Stimulated activated naive B cell treated with anti-CD40 and anti-IgM and Interleukin-4, amounts not matched to agents 10 μg/mL and 1 μg/mL and 100 μg/mL, for 72 hours (primary cell): ENCODE measurements around the gene RPRD1B.

ENCODE experiments used
- ATAC-seq, 2 donors: fragments of 150-1000 bp; cut with Tn5 transposase; replicated peaks; 2 replicates each; pipeline ENCODE4 v1.10.0; 2021; ENCODE audit warnings: moderate library complexity in 1 of 2
- DNase-seq: peaks from one replicate; pipeline ENCODE4 v3.0.0; 2021
- H3K27ac Mint-ChIP-seq: one replicate; pipeline ENCODE4 v1.8.0; 2022; ENCODE audit warnings: mild to moderate bottlenecking, mixed read lengths
- H3K27me3 Mint-ChIP-seq, 2 donors: one replicate each; pipeline ENCODE4 v1.8.0; 2022; ENCODE audit warnings: mixed read lengths in 2 of 2
- H3K36me3 Mint-ChIP-seq, 2 donors: one replicate each; pipeline ENCODE4 v1.8.0; 2022; ENCODE audit warnings: mixed read lengths in 2 of 2, mild to moderate bottlenecking in 1 of 2
- H3K4me1 Mint-ChIP-seq, 2 donors: one replicate each; pipeline ENCODE4 v1.8.0; 2022; ENCODE audit warnings: mixed read lengths in 2 of 2, mild to moderate bottlenecking in 1 of 2
- H3K4me3 Mint-ChIP-seq, 2 donors: one replicate each; pipeline ENCODE4 v1.8.0; 2022; ENCODE audit warnings: mild to moderate bottlenecking in 2 of 2, mixed read lengths in 2 of 2, moderate library complexity in 1 of 2
- H3K9me3 Mint-ChIP-seq, 2 donors: one replicate each; pipeline ENCODE4 v1.8.0; 2022; ENCODE audit warnings: mixed read lengths in 2 of 2, mild to moderate bottlenecking in 1 of 2

Gene RPRD1B

GRCh38 chr20:38127920-38128528 lies 94.5 kb downstream of the RPRD1B start:
- H3K9me3 Mint-ChIP-seq: no peaks in the 10 kb centered on the region
- H3K27me3 Mint-ChIP-seq: peaks cover 0 to 6% of the 10 kb centered on the region in 2 donors
- H3K4me3 Mint-ChIP-seq: no peak overlapping the region
- no peak for DNase-seq
- H3K36me3 Mint-ChIP-seq: no peaks in the 10 kb centered on the region
- H3K27ac Mint-ChIP-seq: no peak overlapping the region
- H3K4me1 Mint-ChIP-seq: no peaks in the 10 kb centered on the region
- ATAC-seq: no peak

GRCh38 chr20:38128691-38129090 lies 95.1 kb downstream of the RPRD1B start:
- DNase-seq (no peak), ATAC-seq (no peak)
- Mint-ChIP-seq H3K4me3 (no peak overlapping the region), H3K9me3 (no peaks in the 10 kb centered on the region), H3K36me3 (no peaks in the 10 kb centered on the region), H3K4me1 (no peaks in the 10 kb centered on the region), H3K27ac (no peak overlapping the region), H3K27me3 (peaks cover 0 to 6% of the 10 kb centered on the region in 2 donors)

- no peak for ATAC-seq
Observed at GRCh38 chr20:38129248-38129865, 95.8 kb downstream of the RPRD1B start.

GRCh38 chr20:38129893-38130609 lies 96.5 kb downstream of the RPRD1B start:
- no peaks in the 10 kb centered on the region for H3K36me3 Mint-ChIP-seq
- ATAC-seq (no peak), DNase-seq (no peak)
- no peaks in the 10 kb centered on the region for H3K9me3 Mint-ChIP-seq
- peaks cover 1 to 6% of the 10 kb centered on the region in 2 donors for H3K4me1 Mint-ChIP-seq
- H3K27me3 Mint-ChIP-seq: peaks cover 0 to 6% of the 10 kb centered on the region in 2 donors
- H3K27ac Mint-ChIP-seq: no peak overlapping the region
- H3K4me3 Mint-ChIP-seq: no peak overlapping the region

More at GRCh38 chr20:38129248-38129865, 95.8 kb downstream of the RPRD1B start:
- DNase-seq: no peak
- H3K27me3 Mint-ChIP-seq: peaks cover 0 to 6% of the 10 kb centered on the region in 2 donors
- H3K4me1 Mint-ChIP-seq: peaks cover 0 to 2% of the 10 kb centered on the region in 2 donors
- H3K36me3 Mint-ChIP-seq: no peaks in the 10 kb centered on the region
- no peaks in the 10 kb centered on the region for H3K9me3 Mint-ChIP-seq
- no peak overlapping the region for H3K27ac Mint-ChIP-seq
- no peak overlapping the region for H3K4me3 Mint-ChIP-seq

GRCh38 chr20:38130687-38131587 lies 97.4 kb downstream of the RPRD1B start:
- no peak overlapping the region for H3K27ac Mint-ChIP-seq
- DNase-seq (no peak), ATAC-seq (no peak)
- H3K27me3 Mint-ChIP-seq: peaks cover 0 to 6% of the 10 kb centered on the region in 2 donors
- peaks cover 1 to 6% of the 10 kb centered on the region in 2 donors for H3K4me1 Mint-ChIP-seq
- no peaks in the 10 kb centered on the region for H3K9me3 Mint-ChIP-seq
- no peaks in the 10 kb centered on the region for H3K36me3 Mint-ChIP-seq
- no peak overlapping the region for H3K4me3 Mint-ChIP-seq

GRCh38 chr20:38131588-38132121 lies 98.1 kb downstream of the RPRD1B start:
- peaks cover 0 to 6% of the 10 kb centered on the region in 2 donors for H3K27me3 Mint-ChIP-seq
- ATAC-seq (no peak), DNase-seq (no peak)
- peaks cover 1 to 6% of the 10 kb centered on the region in 2 donors for H3K4me1 Mint-ChIP-seq
- no peaks in the 10 kb centered on the region for H3K36me3 Mint-ChIP-seq
- H3K9me3 Mint-ChIP-seq: no peaks in the 10 kb centered on the region
- no peak overlapping the region for H3K27ac Mint-ChIP-seq
- no peak overlapping the region for H3K4me3 Mint-ChIP-seq

GRCh38 chr20:38132156-38132909 lies 98.8 kb downstream of the RPRD1B start:
- no peaks in the 10 kb centered on the region for H3K9me3 Mint-ChIP-seq
- ATAC-seq: no peak
- H3K4me1 Mint-ChIP-seq: peaks cover 1 to 6% of the 10 kb centered on the region in 2 donors

GRCh38 chr20:38132910-38133501 lies 99.5 kb downstream of the RPRD1B start:
- H3K27me3 Mint-ChIP-seq: peaks cover 0 to 6% of the 10 kb centered on the region in 2 donors
- no peak overlapping the region for H3K4me3 Mint-ChIP-seq
- no peak for ATAC-seq
- H3K4me1 Mint-ChIP-seq: peaks cover 1 to 6% of the 10 kb centered on the region in 2 donors
- DNase-seq: no peak
- no peaks in the 10 kb centered on the region for H3K36me3 Mint-ChIP-seq
- no peak overlapping the region for H3K27ac Mint-ChIP-seq
- no peaks in the 10 kb centered on the region for H3K9me3 Mint-ChIP-seq

More at GRCh38 chr20:38132156-38132909, 98.8 kb downstream of the RPRD1B start:
- H3K27ac Mint-ChIP-seq: no peak overlapping the region
- no peaks in the 10 kb centered on the region for H3K36me3 Mint-ChIP-seq
- peaks cover 0 to 6% of the 10 kb centered on the region in 2 donors for H3K27me3 Mint-ChIP-seq
- H3K4me3 Mint-ChIP-seq: no peak overlapping the region
- DNase-seq: no peak

- Mint-ChIP-seq H3K27me3 (peaks cover 0 to 6% of the 10 kb centered on the region in 2 donors), H3K9me3 (no peaks in the 10 kb centered on the region), H3K36me3 (peaks cover 0 to 4% of the 10 kb centered on the region in 2 donors), H3K4me1 (peaks cover 1 to 6% of the 10 kb centered on the region in 2 donors), H3K4me3 (no peak overlapping the region), H3K27ac (no peak overlapping the region)
- ATAC-seq (no peak), DNase-seq (no peak)
Observed at GRCh38 chr20:38133680-38134426, 100.3 kb downstream of the RPRD1B start.

GRCh38 chr20:38134427-38135270 lies 101.1 kb downstream of the RPRD1B start:
- Mint-ChIP-seq H3K27me3 (peaks cover 3 to 10% of the 10 kb centered on the region in 2 donors), H3K4me1 (peaks cover 1 to 6% of the 10 kb centered on the region in 2 donors), H3K9me3 (no peaks in the 10 kb centered on the region), H3K36me3 (peaks cover 0 to 4% of the 10 kb centered on the region in 2 donors), H3K27ac (no peak overlapping the region), H3K4me3 (no peak overlapping the region)
- DNase-seq (no peak), ATAC-seq (no peak)

GRCh38 chr20:38135271-38135650 lies 101.7 kb downstream of the RPRD1B start:
- peaks cover 0 to 4% of the 10 kb centered on the region in 2 donors for H3K36me3 Mint-ChIP-seq
- no peak overlapping the region for H3K4me3 Mint-ChIP-seq
- DNase-seq (no peak), ATAC-seq (no peak)
- H3K4me1 Mint-ChIP-seq: peaks cover 1 to 6% of the 10 kb centered on the region in 2 donors
- no peak overlapping the region for H3K27ac Mint-ChIP-seq
- H3K9me3 Mint-ChIP-seq: no peaks in the 10 kb centered on the region
- H3K27me3 Mint-ChIP-seq: peaks cover 3 to 10% of the 10 kb centered on the region in 2 donors
